B cell (primary cell): Measurements from ENCODE around the gene SDK2. TPM values are rescaled to one million over a fixed set of nuclear protein-coding genes. Genes with fewer than 3 reads are reported as not detected.

Experiments
- ATAC-seq: fragments of 200-7000 bp; cut with Tn5 transposase; one replicate; pipeline ENCODE4 v1.10.0; 2021; ENCODE audit warnings: low read depth, mild to moderate bottlenecking, moderate number of reproducible peaks, moderate library complexity
- CTCF ChIA-PET: fragments of 350-600 bp; sonication (Branson Sonifier 250); formaldehyde crosslinking; loops from one replicate; lab custom pipeline; 2021; ENCODE audit warnings: antibody characterized with exemption, inconsistent platforms; lab: Charles Lee
- POLR2A ChIA-PET: fragments of 350-600 bp; sonication (Branson Sonifier 250); formaldehyde crosslinking; loops from one replicate; lab custom pipeline; 2021; ENCODE audit warnings: antibody characterized with exemption; lab: Charles Lee
- DNase-seq: peaks from one replicate; pipeline ENCODE4 v3.0.0; 2013
- H2AFZ ChIP-seq: 2 replicates; pipeline ENCODE4 v1.6.1; 2012; ENCODE audit warnings: mild to moderate bottlenecking, low read depth, low read length; ENCODE audit not compliant: insufficient read depth, poor library complexity, severe bottlenecking
- H3K27ac ChIP-seq, 2 donors: 1 replicate in 1 of 2; 2 replicates in 1 of 2; pipeline ENCODE4 v1.5.1; 2012 to 2013; ENCODE audit warnings: low read length in 2 of 2, mild to moderate bottlenecking in 2 of 2, moderate library complexity in 1 of 2
- H3K27me3 ChIP-seq, 4 experiments: fragments of 200-600 bp in 1 of 4; sonication (generic) in 1 of 4; replicated peaks in 1 of 4; 1 replicate in 2 of 4; 2 replicates in 2 of 4; pipeline versions ENCODE4 v1.6.1 to v1.7.0; 2013 to 2016; ENCODE audit warnings: low read length in 3 of 4, mild to moderate bottlenecking in 2 of 4, mixed read lengths in 1 of 4, moderate library complexity in 1 of 4; ENCODE audit not compliant: insufficient read depth in 4 of 4, control insufficient read depth in 3 of 4; ENCODE audit errors: control extremely low read depth in 1 of 4
- H3K36me3 ChIP-seq, 2 experiments: replicated peaks in 1 of 2; 1 replicate in 1 of 2; 2 replicates in 1 of 2; pipeline versions ENCODE4 v1.6.1 to v1.7.1; 2013; ENCODE audit warnings: low read length in 1 of 2; ENCODE audit not compliant: insufficient read depth in 2 of 2, control insufficient read depth in 1 of 2; ENCODE audit errors: control extremely low read depth in 1 of 2, extremely low read depth in 1 of 2
- H3K4me1 ChIP-seq, 2 donors: fragments of 200-600 bp in 1 of 2; sonication (generic) in 1 of 2; 1 replicate in 1 of 2; 2 replicates in 1 of 2; pipeline versions ENCODE4 v1.5.1 to v1.6.1; 2013 to 2017; ENCODE audit warnings: low read length in 2 of 2; ENCODE audit not compliant: control insufficient read depth in 2 of 2, insufficient read depth in 2 of 2
- H3K4me2 ChIP-seq: replicated peaks from 2 replicates; pipeline ENCODE3; 2012; ENCODE audit warnings: mild to moderate bottlenecking, low read depth, low read length; ENCODE audit not compliant: poor library complexity, severe bottlenecking
- H3K4me3 ChIP-seq, 5 experiments: fragments of 200-600 bp in 1 of 5; sonication (generic) in 1 of 5; 1 replicate in 3 of 5; 2 replicates in 2 of 5; pipeline versions ENCODE4 v1.5.1 to v1.7.0; 2011 to 2016; ENCODE audit warnings: low read length in 4 of 5, mild to moderate bottlenecking in 4 of 5, low read depth in 2 of 5, control low read depth in 1 of 5, moderate library complexity in 1 of 5; ENCODE audit not compliant: insufficient read depth in 1 of 5; ENCODE audit errors: control extremely low read depth in 1 of 5, extremely low read depth in 1 of 5
- H3K79me2 ChIP-seq: fragments of 200-600 bp; sonication (generic); one replicate; pipeline ENCODE4 v1.6.0; 2016; ENCODE audit warnings: low read length; ENCODE audit not compliant: control insufficient read depth, insufficient read depth
- H3K9ac ChIP-seq: fragments of 200-600 bp; sonication (generic); 2 replicates; pipeline ENCODE4 v1.6.1; 2017; ENCODE audit warnings: mild to moderate bottlenecking, low read length, moderate library complexity
- H3K9me3 ChIP-seq, 3 donors: one replicate each; pipeline versions ENCODE4 v1.6.1 to v1.7.1; 2013; ENCODE audit warnings: low read length in 2 of 3; ENCODE audit not compliant: control insufficient read depth in 2 of 3, insufficient read depth in 1 of 3; ENCODE audit errors: control extremely low read depth in 1 of 3
- H4K20me1 ChIP-seq: 2 replicates; pipeline ENCODE4 v1.6.0; 2012; ENCODE audit warnings: mild to moderate bottlenecking, low read length; ENCODE audit not compliant: insufficient read depth, control insufficient read depth, poor library complexity, severe bottlenecking
- H3K27ac Mint-ChIP-seq: one replicate; pipeline ENCODE4 v1.8.0; 2021; ENCODE audit warnings: mixed read lengths
- H3K27me3 Mint-ChIP-seq: one replicate; pipeline ENCODE4 v1.8.0; 2021; ENCODE audit warnings: mixed read lengths
- H3K4me1 Mint-ChIP-seq: one replicate; pipeline ENCODE4 v1.8.0; 2021; ENCODE audit warnings: mixed read lengths
- H3K4me3 Mint-ChIP-seq: one replicate; pipeline ENCODE4 v1.8.0; 2021; ENCODE audit warnings: mixed read lengths
- H3K9me3 Mint-ChIP-seq: one replicate; pipeline ENCODE4 v1.8.0; 2022; ENCODE audit warnings: mixed read lengths; ENCODE audit not compliant: insufficient read depth
- EZH2 ChIP-seq: IDR thresholded peaks from 2 replicates; pipeline ENCODE4 v1.6.1; 2012; ENCODE audit warnings: borderline replicate concordance, low read depth, mild to moderate bottlenecking, moderate library complexity, low read length; ENCODE audit not compliant: insufficient read depth, poor library complexity, severe bottlenecking
- WGBS: methylation state at CpG from one replicate; pipeline ENCODE4 v1.1.5; 2013; ENCODE audit warnings: missing lambda C conversion rate; ENCODE audit not compliant: insufficient coverage; 5-methylcytosine and 5-hydroxymethylcytosine counted together
- intact Hi-C: fragments of 100-400 bp; cut with micrococcal nuclease; formaldehyde crosslinking; loops from one replicate; pipeline ENCODE4 v1.10.0; 2022
- polyA plus RNA-seq: library from polyadenylated mRNA; depleted of rRNA; stranded (reverse); fragments of >200 nt; gene quantifications from 2 replicates; pipeline ENCODE4 v1.2.3, GENCODE V29; 2012
- total RNA-seq, 2 donors: library from RNA; stranded (reverse); fragments of 120-200 nt in 1 of 2; gene quantifications; 1 replicate in 1 of 2; 2 replicates in 1 of 2; pipeline versions ENCODE4 v1.2.3 to v1.2.4, GENCODE V29; 2013 to 2022
- TF ChIP-seq, protein P1 (sequence below): fragments of 200-600 bp; IDR thresholded peaks from one replicate; pipeline ENCODE4 v1.8.0; 2022; ENCODE audit warnings: antibody characterized with exemption, mild to moderate bottlenecking

SDK2 gene
- total and polyA plus RNA-seq, 2 donors (not counting 1 experiment from before 2014, with no cell fraction given) = 3.2 to 13.0 TPM

GRCh38 chr17:73402466-73402865, 241.8 kb downstream of the SDK2 start:
- ChIA-PET CTCF (no interaction called here), POLR2A (no interaction called here)
- Mint-ChIP-seq H3K4me3 (no peak overlapping the region), H3K9me3 (no peaks in the 10 kb centered on the region), H3K27me3 (no peaks in the 10 kb centered on the region), H3K4me1 (no peaks in the 10 kb centered on the region), H3K27ac (no peak overlapping the region)
- Histone ChIP-seq H3K4me3 (no peak overlapping the region), H2AFZ (no peak overlapping the region), H3K4me2 (no peak overlapping the region), H3K36me3 (peaks cover 0 to 24% of the 10 kb centered on the region in 2 experiments), H3K9me3 (peaks cover 0 to 4% (median 0%) of the 10 kb centered on the region in 3 donors), H3K27ac (no peak overlapping the region), H4K20me1 (no peaks in the 10 kb centered on the region), H3K79me2 (no peaks in the 10 kb centered on the region), H3K27me3 (no peaks in the 10 kb centered on the region), H3K9ac (no peak overlapping the region), H3K4me1 (no peaks in the 10 kb centered on the region)
- TF ChIP-seq, protein P1, sequence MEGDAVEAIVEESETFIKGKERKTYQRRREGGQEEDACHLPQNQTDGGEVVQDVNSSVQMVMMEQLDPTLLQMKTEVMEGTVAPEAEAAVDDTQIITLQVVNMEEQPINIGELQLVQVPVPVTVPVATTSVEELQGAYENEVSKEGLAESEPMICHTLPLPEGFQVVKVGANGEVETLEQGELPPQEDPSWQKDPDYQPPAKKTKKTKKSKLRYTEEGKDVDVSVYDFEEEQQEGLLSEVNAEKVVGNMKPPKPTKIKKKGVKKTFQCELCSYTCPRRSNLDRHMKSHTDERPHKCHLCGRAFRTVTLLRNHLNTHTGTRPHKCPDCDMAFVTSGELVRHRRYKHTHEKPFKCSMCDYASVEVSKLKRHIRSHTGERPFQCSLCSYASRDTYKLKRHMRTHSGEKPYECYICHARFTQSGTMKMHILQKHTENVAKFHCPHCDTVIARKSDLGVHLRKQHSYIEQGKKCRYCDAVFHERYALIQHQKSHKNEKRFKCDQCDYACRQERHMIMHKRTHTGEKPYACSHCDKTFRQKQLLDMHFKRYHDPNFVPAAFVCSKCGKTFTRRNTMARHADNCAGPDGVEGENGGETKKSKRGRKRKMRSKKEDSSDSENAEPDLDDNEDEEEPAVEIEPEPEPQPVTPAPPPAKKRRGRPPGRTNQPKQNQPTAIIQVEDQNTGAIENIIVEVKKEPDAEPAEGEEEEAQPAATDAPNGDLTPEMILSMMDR = no peak
- no peak for TF ChIP-seq EZH2
- ATAC-seq (no peak), DNase-seq (no peak)
- WGBS = 96% methylated on average over 4 of the region's 7 CpGs
- intact Hi-C loops = no loop called here

DNA sequence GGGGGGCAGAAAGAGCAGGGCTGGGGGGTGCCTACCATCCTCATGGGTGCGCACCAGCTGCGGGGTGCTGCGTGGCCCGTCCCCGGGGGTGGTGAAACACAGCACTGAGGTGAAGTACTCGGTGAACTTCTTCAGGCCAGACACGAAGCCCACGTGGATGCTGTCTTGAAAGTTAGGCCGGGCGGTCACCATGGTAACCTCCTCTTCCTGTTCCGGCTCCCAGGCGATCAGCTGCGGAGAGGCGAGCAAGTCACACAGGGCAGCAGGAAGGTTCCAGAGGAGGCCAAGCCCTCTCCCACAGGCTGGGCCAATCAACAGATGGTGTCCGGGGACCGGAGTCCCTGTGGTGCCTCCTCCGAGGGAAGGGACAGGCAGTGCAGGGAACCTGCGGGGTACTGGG, 242.3 kb downstream of the SDK2 start:
- Mint-ChIP-seq H3K4me1 (no peaks in the 10 kb centered on the region), H3K9me3 (no peaks in the 10 kb centered on the region), H3K27ac (no peak overlapping the region), H3K27me3 (no peaks in the 10 kb centered on the region), H3K4me3 (no peak overlapping the region)
- Histone ChIP-seq H4K20me1 (no peaks in the 10 kb centered on the region), H3K79me2 (no peaks in the 10 kb centered on the region), H3K27me3 (no peaks in the 10 kb centered on the region), H3K4me1 (no peaks in the 10 kb centered on the region), H3K27ac (no peak overlapping the region), H3K4me2 (no peak overlapping the region), H3K4me3 (no peak overlapping the region), H3K36me3 (peaks cover 0 to 28% of the 10 kb centered on the region in 2 experiments), H3K9ac (no peak overlapping the region), H3K9me3 (peaks cover 0 to 4% (median 0%) of the 10 kb centered on the region in 3 donors), H2AFZ (no peak overlapping the region)
- ChIA-PET CTCF (no interaction called here), POLR2A (no interaction called here)
- ATAC-seq (no peak), DNase-seq (no peak)
- 68% methylated on average over 18 of the region's 18 CpGs for WGBS
- no peak for TF ChIP-seq EZH2
- TF ChIP-seq, protein P1 = no peak
- intact Hi-C loops = no loop called here
